ENCODE results near the gene KCTD18.

- no peak for TF ChIP-seq EP300 (IDR thresholded peaks at IDR 0.05)
- TF ChIP-seq, protein P1, sequence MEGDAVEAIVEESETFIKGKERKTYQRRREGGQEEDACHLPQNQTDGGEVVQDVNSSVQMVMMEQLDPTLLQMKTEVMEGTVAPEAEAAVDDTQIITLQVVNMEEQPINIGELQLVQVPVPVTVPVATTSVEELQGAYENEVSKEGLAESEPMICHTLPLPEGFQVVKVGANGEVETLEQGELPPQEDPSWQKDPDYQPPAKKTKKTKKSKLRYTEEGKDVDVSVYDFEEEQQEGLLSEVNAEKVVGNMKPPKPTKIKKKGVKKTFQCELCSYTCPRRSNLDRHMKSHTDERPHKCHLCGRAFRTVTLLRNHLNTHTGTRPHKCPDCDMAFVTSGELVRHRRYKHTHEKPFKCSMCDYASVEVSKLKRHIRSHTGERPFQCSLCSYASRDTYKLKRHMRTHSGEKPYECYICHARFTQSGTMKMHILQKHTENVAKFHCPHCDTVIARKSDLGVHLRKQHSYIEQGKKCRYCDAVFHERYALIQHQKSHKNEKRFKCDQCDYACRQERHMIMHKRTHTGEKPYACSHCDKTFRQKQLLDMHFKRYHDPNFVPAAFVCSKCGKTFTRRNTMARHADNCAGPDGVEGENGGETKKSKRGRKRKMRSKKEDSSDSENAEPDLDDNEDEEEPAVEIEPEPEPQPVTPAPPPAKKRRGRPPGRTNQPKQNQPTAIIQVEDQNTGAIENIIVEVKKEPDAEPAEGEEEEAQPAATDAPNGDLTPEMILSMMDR (IDR thresholded peaks at IDR 0.05) = no peak
These were observed 27.7 kb downstream of the KCTD18 start for GRCh38 chr2:200482194-200482593.
